HEK293T (cell line): ENCODE measurements around the gene SAA1.

Source experiments
- CTCF ChIA-PET: fragments of 350-600 bp; formaldehyde crosslinking; extraction: SDS; loops from one replicate; lab custom pipeline; 2021; ENCODE audit warnings: antibody characterized with exemption, inconsistent platforms; lab: Yijun Ruan, JAX
- POLR2A ChIA-PET: fragments of 350-600 bp; formaldehyde crosslinking; extraction: SDS; loops from one replicate; lab custom pipeline; 2020; ENCODE audit warnings: antibody characterized with exemption, inconsistent platforms; lab: Yijun Ruan, JAX
- DNase-seq: peaks from one replicate; pipeline ENCODE4 v3.0.0; 2012; ENCODE audit warnings: mixed read lengths; ENCODE audit errors: extremely low spot score
- ARNT ChIP-seq: fragments of 450-650 bp; IDR thresholded peaks from 2 replicates; pipeline ENCODE4 v1.6.1; 2017; ENCODE audit warnings: mild to moderate bottlenecking
- BHLHE40 ChIP-seq: fragments of 450-650 bp; IDR thresholded peaks from 2 replicates; pipeline ENCODE4 v1.6.1; 2016; ENCODE audit warnings: mild to moderate bottlenecking, moderate library complexity, borderline replicate concordance
- CTBP1 ChIP-seq: fragments of 450-650 bp; IDR thresholded peaks from 2 replicates; pipeline ENCODE4 v1.6.1; 2016; ENCODE audit warnings: borderline replicate concordance
- ELF4 ChIP-seq: fragments of 450-650 bp; IDR thresholded peaks from 2 replicates; pipeline ENCODE4 v1.6.1; 2017; ENCODE audit warnings: antibody characterized with exemption
- FOXA1 ChIP-seq: fragments of 450-650 bp; IDR thresholded peaks from 2 replicates; pipeline ENCODE4 v1.6.1; 2016; ENCODE audit warnings: mild to moderate bottlenecking
- FOXK2 ChIP-seq: fragments of 450-650 bp; IDR thresholded peaks from 2 replicates; pipeline ENCODE4 v1.6.1; 2016; ENCODE audit warnings: mild to moderate bottlenecking
- FOXM1 ChIP-seq: fragments of 450-650 bp; IDR thresholded peaks from 2 replicates; pipeline ENCODE4 v1.6.1; 2017; ENCODE audit warnings: mild to moderate bottlenecking, borderline replicate concordance
- HDGF ChIP-seq: fragments of 450-650 bp; IDR thresholded peaks from 2 replicates; pipeline ENCODE4 v1.6.1; 2017; ENCODE audit warnings: antibody characterized with exemption, borderline replicate concordance
- L3MBTL2 ChIP-seq: fragments of 450-650 bp; conservative IDR thresholded peaks from 2 replicates; pipeline ENCODE4 v1.6.1; 2016; ENCODE audit warnings: mild to moderate bottlenecking
- LEF1 ChIP-seq: fragments of 450-650 bp; IDR thresholded peaks from 2 replicates; pipeline ENCODE4 v1.6.1; 2017; ENCODE audit warnings: mild to moderate bottlenecking, borderline replicate concordance
- NFRKB ChIP-seq: fragments of 450-650 bp; IDR thresholded peaks from 2 replicates; pipeline ENCODE4 v1.6.1; 2016; ENCODE audit warnings: mild to moderate bottlenecking, moderate library complexity
- SP1 ChIP-seq: fragments of 450-650 bp; IDR thresholded peaks from 2 replicates; pipeline ENCODE4 v1.6.1; 2017
- SUZ12 ChIP-seq: fragments of 450-650 bp; IDR thresholded peaks from 2 replicates; pipeline ENCODE4 v1.6.1; 2016; ENCODE audit warnings: mild to moderate bottlenecking
- TARDBP ChIP-seq: fragments of 450-650 bp; IDR thresholded peaks from 2 replicates; pipeline ENCODE4 v1.6.1; 2016
- ZNF384 ChIP-seq: fragments of 450-650 bp; IDR thresholded peaks from 2 replicates; pipeline ENCODE4 v1.6.1; 2016
- TF ChIP-seq, protein P1 (sequence below): fragments of 450-650 bp; IDR thresholded peaks from 2 replicates; pipeline ENCODE4 v1.6.1; 2016

The SAA1 gene

GRCh38 chr11:18270102-18270501 is 4.0 kb downstream of the SAA1 start:
- DNase-seq, result no peak
- TF ChIP-seq SUZ12 (no peak), FOXA1 (no peak), FOXK2 (no peak), NFRKB (no peak), ARNT (no peak), FOXM1 (no peak), CTBP1 (no peak), HDGF (no peak), LEF1 (no peak), ELF4 (no peak)
- TF ChIP-seq, protein P1, sequence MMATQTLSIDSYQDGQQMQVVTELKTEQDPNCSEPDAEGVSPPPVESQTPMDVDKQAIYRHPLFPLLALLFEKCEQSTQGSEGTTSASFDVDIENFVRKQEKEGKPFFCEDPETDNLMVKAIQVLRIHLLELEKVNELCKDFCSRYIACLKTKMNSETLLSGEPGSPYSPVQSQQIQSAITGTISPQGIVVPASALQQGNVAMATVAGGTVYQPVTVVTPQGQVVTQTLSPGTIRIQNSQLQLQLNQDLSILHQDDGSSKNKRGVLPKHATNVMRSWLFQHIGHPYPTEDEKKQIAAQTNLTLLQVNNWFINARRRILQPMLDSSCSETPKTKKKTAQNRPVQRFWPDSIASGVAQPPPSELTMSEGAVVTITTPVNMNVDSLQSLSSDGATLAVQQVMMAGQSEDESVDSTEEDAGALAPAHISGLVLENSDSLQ, result no peak
- CTCF ChIA-PET, result interaction anchor here (0.6 kb wide), 1 partner anchor 21 kb away, joined by 3 read pairs; no protein-coding TSS in a partner anchor
- POLR2A ChIA-PET, result no interaction called here

GRCh38 chr11:18271206-18271605 is 5.1 kb downstream of the SAA1 start:
- no peak for DNase-seq
- ChIA-PET CTCF (no interaction called here), POLR2A (no interaction called here)
- TF ChIP-seq L3MBTL2 (no peak), ZNF384 (no peak), LEF1 (no peak), HDGF (no peak), FOXA1 (no peak), ELF4 (no peak), CTBP1 (no peak), ARNT (no peak), BHLHE40 (no peak), FOXM1 (no peak), TARDBP (no peak), SP1 (no peak), SUZ12 (no peak), NFRKB (no peak), FOXK2 (no peak)
- TF ChIP-seq, protein P1, result no peak

DNA sequence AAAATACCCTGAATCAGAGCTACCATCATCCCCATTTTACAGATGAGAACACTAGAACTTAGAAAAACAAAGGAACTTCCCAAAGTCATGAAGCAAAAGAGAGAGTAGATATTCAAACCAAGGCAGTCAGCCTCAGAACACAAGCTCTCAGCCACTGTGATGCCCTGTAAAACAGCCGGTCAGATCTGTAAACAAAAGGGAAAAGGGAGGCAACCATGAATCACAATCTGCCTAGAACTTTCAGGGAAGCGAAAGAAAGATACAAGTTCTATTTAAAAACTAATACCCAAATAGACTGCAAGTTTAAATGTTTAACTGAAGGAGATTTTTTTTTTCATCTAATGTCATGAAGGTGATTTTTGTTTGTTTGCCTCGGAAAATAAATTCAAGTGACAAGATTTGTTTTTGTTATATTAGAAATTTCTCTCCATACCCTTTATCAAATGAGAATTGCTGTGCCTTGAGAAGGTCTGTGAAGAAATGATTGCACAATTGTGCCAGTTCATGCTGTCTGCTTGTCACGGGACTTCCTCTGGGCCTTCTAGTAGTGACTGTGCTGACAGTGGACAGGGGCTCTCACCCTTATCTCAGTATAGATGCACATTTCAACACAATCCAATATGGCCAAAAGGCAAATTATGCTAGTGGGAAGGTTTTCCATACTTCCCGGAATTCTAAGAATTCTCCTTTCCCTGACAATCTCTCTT is 11.7 kb downstream of the SAA1 start:
- POLR2A ChIA-PET, result no interaction called here

DNA sequence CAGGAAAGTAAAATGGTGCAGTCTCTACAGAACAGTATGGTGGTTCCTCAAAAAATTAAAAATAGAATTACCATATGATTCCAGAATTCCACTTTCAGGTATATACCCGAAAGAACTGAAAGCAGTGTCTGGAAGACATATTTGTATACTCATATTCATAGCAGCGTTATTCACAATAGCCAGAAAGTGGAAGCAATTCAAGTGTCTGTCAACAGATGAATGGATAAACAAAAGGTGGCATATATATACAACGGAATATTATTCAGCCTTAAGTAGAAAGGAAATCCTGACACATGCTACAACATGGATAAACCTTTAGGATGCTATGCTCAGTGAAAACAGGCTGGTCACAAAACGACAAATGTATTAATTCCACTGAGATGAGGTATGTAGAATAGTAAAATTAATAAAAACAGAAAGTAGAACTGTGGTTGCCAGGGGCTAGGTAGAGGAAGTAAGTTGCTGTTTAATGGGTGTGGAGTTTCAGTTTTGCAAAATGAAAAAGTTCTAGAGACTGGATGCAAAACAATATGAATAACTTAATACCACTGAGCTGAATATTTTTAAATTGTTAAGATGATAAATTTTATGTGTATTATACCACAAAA is 14.5 kb downstream of the SAA1 start:
- TF ChIP-seq, protein P1, result no peak
- TF ChIP-seq FOXA1, result no peak
- no peak for TF ChIP-seq ELF4
- no peak for TF ChIP-seq TARDBP
- no peak for TF ChIP-seq BHLHE40
- TF ChIP-seq SUZ12, result no peak
- TF ChIP-seq HDGF, result no peak
- no peak for TF ChIP-seq FOXM1
- POLR2A ChIA-PET, result no interaction called here
- no peak for DNase-seq
- CTCF ChIA-PET, result no interaction called here

More for the DNA sequence above, 11.7 kb downstream of the SAA1 start:
- no peak for DNase-seq
- CTCF ChIA-PET, result no interaction called here
- no peak for TF ChIP-seq ELF4
- no peak for TF ChIP-seq L3MBTL2
- TF ChIP-seq, protein P1, result no peak
- no peak for TF ChIP-seq FOXM1
- no peak for TF ChIP-seq HDGF
- no peak for TF ChIP-seq SP1
- no peak for TF ChIP-seq LEF1
- TF ChIP-seq SUZ12, result no peak
- TF ChIP-seq ARNT, result no peak

DNA sequence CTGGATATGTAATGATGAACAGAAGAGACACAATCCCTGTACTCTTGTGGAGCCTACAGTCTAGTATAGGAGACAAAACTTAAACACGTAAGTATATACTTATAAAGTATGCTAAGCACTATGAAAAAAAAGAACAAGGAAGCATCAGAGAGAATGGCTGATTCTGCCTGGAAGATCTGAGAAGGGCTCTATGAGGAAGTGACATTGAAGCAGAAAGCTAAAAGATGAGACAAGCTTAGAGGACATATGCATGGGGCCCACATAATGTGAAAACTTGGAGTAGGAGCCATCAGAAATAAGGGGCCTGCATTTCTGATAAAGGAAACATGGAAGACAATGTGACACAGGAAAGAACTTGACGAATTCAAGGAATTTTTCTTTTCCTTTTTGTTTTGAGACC is 16.6 kb downstream of the SAA1 start:
- POLR2A ChIA-PET, result no interaction called here
- DNase-seq, result no peak
- TF ChIP-seq FOXM1 (no peak), ELF4 (no peak), FOXA1 (no peak), SP1 (no peak), HDGF (no peak), ARNT (no peak), CTBP1 (no peak), SUZ12 (no peak), L3MBTL2 (no peak), LEF1 (no peak), NFRKB (no peak), FOXK2 (no peak), ZNF384 (no peak), TARDBP (no peak)
- TF ChIP-seq, protein P1, result no peak
- CTCF ChIA-PET, result interaction anchor here (0.7 kb wide), 1 partner anchor 631 kb away, joined by 3 read pairs; no protein-coding TSS in a partner anchor
